ENCODE measurements around the gene MALRD1.

DNA sequence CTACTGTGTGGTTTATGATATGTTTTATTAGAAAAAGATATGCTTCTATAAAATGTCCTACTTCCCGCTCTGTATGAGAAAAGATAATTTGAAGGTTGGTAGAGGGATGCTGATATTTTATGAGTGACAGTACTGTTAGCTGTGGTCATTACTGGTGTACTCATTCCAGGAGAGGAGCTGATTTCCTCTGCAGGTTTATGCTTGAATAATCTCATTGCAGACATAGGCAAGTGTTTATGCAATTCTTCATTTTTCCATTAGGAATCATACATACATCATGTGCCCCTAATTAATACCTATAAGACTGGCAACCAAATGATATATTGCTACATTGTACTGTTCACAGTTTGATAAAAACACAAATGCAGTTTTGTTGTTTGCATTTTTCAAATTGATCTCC, 269.4 kb downstream of the MALRD1 start:
- TF ChIP-seq, protein P1, sequence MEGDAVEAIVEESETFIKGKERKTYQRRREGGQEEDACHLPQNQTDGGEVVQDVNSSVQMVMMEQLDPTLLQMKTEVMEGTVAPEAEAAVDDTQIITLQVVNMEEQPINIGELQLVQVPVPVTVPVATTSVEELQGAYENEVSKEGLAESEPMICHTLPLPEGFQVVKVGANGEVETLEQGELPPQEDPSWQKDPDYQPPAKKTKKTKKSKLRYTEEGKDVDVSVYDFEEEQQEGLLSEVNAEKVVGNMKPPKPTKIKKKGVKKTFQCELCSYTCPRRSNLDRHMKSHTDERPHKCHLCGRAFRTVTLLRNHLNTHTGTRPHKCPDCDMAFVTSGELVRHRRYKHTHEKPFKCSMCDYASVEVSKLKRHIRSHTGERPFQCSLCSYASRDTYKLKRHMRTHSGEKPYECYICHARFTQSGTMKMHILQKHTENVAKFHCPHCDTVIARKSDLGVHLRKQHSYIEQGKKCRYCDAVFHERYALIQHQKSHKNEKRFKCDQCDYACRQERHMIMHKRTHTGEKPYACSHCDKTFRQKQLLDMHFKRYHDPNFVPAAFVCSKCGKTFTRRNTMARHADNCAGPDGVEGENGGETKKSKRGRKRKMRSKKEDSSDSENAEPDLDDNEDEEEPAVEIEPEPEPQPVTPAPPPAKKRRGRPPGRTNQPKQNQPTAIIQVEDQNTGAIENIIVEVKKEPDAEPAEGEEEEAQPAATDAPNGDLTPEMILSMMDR (IDR thresholded peaks at IDR 0.05; ENCODE audit: low read length), result no peak
- no peak for TF ChIP-seq EZH2 (IDR thresholded peaks at IDR 0.05; ENCODE audit: borderline replicate concordance, low read length)

All from OCI-LY1 (cell line).